Activated naive CD4-positive, alpha-beta T cell treated with anti-CD3 and anti-CD28 coated beads for 36 hours (primary cell): Measurements from ENCODE around the gene RIC8B. TPM values are rescaled to one million over a fixed set of nuclear protein-coding genes. Genes with fewer than 3 reads are reported as not detected.

Experiments used
- CTCF ChIA-PET: fragments of 350-600 bp; sonication (Branson Sonifier 250); formaldehyde crosslinking; loops from one replicate; lab custom pipeline; 2021; ENCODE audit warnings: antibody characterized with exemption; lab: Charles Lee
- DNase-seq: peaks from one replicate; pipeline ENCODE4 v3.0.0-alpha.2; 2020
- H3K27ac Mint-ChIP-seq: one replicate; pipeline ENCODE4 v1.8.0; 2021; ENCODE audit warnings: mild to moderate bottlenecking, mixed read lengths
- H3K27me3 Mint-ChIP-seq: one replicate; pipeline ENCODE4 v1.8.0; 2021; ENCODE audit warnings: low read depth, mixed read lengths
- H3K36me3 Mint-ChIP-seq: one replicate; pipeline ENCODE4 v1.8.0; 2021; ENCODE audit warnings: low read depth, mixed read lengths
- H3K4me1 Mint-ChIP-seq: one replicate; pipeline ENCODE4 v1.8.0; 2021; ENCODE audit warnings: low read depth, mixed read lengths
- H3K4me3 Mint-ChIP-seq: one replicate; pipeline ENCODE4 v1.8.0; 2021; ENCODE audit warnings: mild to moderate bottlenecking, moderate library complexity, mixed read lengths
- H3K9me3 Mint-ChIP-seq: one replicate; pipeline ENCODE4 v1.8.0; 2021; ENCODE audit warnings: mixed read lengths
- intact Hi-C: fragments of 100-400 bp; cut with micrococcal nuclease; formaldehyde crosslinking; loops from one replicate; pipeline ENCODE4 v1.15.1; 2023
- total RNA-seq, 2 experiments: library from RNA; stranded (reverse); gene quantifications; one replicate each; pipeline ENCODE4 v1.2.3, GENCODE V29; 2021

The RIC8B gene
- total RNA-seq, 2 experiments from 2014 or later = 7.3 to 8.1 TPM

DNA sequence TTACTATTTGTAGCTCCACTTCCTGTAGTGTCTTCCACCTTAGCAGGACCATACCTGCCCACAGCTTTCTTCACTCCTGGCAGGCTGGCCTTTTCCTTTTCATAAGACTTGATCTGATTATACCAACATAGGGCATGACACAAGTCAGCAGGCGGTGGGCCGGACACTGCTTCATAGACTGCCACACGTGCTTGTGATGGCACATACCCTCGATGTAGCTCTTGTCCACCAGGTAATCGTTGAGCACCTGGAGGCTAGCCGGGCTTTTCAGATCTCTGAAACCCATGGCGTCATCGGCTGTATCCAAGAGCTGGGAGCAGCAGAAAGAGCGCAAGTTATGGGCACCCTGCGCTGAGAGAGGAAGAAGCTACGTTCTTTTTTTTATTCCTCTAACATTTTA is 127.6 kb downstream of the RIC8B start:
- peaks cover 26% of the 10 kb centered on the region for H3K27me3 Mint-ChIP-seq
- no peaks in the 10 kb centered on the region for H3K9me3 Mint-ChIP-seq

DNA sequence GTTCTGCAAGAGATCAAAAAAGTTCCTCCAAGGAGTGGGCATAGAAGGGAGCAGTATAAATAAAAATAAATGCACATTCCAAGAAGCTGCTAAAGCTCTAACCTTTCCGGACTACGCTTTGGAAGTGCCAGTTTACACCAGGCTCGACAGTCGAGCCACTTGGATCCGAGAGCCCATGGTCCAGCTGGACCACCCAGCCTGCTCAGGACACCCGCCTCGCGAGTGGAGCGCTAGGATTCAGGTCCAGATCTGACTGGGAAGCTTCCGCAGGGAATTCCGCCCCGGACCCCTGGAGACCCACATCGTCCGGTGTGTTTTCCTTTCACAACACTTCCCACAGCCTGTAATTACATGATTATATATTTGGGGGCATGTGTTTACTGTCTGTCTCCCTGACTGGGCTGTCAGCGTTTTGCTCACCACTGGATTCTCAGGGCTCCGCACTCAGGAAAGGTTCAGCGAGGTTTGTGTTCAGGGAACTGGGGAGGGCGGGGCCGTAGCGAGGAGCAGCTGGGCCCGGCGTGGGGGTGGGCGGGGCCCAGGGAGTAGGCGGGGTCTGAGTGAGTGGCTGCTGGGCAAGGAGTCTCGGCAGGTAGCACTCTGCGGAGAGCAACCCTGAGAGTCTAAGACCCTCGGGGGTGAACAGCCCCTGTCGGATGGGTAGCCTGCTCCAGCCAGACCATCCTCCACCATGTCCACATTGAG is 128.9 kb downstream of the RIC8B start:
- intact Hi-C loops = no loop called here
- H3K4me1 Mint-ChIP-seq = peaks cover 4% of the 10 kb centered on the region
- H3K36me3 Mint-ChIP-seq = no peaks in the 10 kb centered on the region
- peak overlapping the region; percentile 58 for H3K4me3 Mint-ChIP-seq
- DNase-seq = peak; percentile 85
- no peaks in the 10 kb centered on the region for H3K9me3 Mint-ChIP-seq
- peaks cover 32% of the 10 kb centered on the region for H3K27me3 Mint-ChIP-seq
- H3K27ac Mint-ChIP-seq = no peak overlapping the region
- CTCF ChIA-PET = interaction anchor here (0.6 to 1.1 kb wide), 2 partner anchors 201 to 450 kb away, joined by 3 read pairs; no protein-coding TSS in a partner anchor

More for the DNA sequence above, 127.6 kb downstream of the RIC8B start:
- no peak for DNase-seq
- CTCF ChIA-PET = no interaction called here
- Mint-ChIP-seq H3K36me3 (no peaks in the 10 kb centered on the region), H3K4me1 (peaks cover 4% of the 10 kb centered on the region), H3K4me3 (no peak overlapping the region), H3K27ac (no peak overlapping the region)
- intact Hi-C loops = no loop called here

DNA sequence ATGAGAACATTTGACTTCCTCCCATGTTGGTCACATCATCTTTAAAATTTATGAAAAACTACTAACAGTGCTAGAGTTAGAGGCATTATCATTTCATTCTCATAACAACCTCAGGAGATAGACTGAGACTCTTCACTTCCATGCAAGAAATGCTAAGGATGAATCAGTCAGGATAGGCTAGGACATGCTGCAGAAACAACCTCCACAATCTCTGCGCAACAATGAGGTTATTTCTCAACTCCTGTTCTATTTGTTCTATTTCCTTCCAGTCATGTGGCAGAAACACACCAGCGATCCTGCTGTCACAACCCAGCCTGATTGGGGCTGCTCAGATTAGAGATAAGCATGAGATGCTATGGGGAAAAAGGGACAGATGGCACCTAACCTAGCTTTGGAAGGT is 132.2 kb downstream of the RIC8B start:
- Mint-ChIP-seq H3K27me3 (peaks cover 35% of the 10 kb centered on the region), H3K9me3 (no peaks in the 10 kb centered on the region), H3K27ac (no peak overlapping the region), H3K36me3 (no peaks in the 10 kb centered on the region), H3K4me3 (no peak overlapping the region), H3K4me1 (peaks cover 12% of the 10 kb centered on the region)
- intact Hi-C loops = no loop called here
- CTCF ChIA-PET = interaction anchor here (0.7 to 1.4 kb wide), 4 partner anchors 10 to 91 kb away, joined by 3 to 8 read pairs (median 4); no protein-coding TSS in a partner anchor
- no peak for DNase-seq

DNA sequence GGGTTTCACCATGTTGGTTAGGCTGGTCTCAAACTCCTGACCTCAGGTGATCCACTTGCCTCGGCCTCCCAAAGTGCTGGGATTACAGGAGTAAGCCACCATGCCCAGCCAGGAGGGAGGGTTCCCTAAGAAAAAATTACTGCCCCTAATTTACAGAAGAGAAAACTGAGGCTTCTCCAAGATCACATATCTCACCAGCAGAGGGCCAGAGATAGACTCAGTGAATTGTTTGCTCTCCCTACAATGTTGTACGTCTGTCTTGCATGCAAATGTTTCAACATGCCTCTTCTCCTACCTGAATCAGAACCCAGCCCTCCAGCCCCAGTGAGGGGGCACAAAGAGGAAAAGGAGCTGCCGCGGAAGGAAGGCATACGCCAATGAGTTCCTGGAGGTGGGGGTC is 132.9 kb downstream of the RIC8B start:
- no peaks in the 10 kb centered on the region for H3K9me3 Mint-ChIP-seq
- intact Hi-C loops = no loop called here
- H3K27me3 Mint-ChIP-seq = peaks cover 32% of the 10 kb centered on the region
- no peak for DNase-seq
- H3K27ac Mint-ChIP-seq = no peak overlapping the region
- no peaks in the 10 kb centered on the region for H3K36me3 Mint-ChIP-seq
- H3K4me3 Mint-ChIP-seq = no peak overlapping the region
- CTCF ChIA-PET = interaction anchor here (0.7 to 1.4 kb wide), 4 partner anchors 9 to 13 kb away, joined by 3 to 8 read pairs (median 4); no protein-coding TSS in a partner anchor
- H3K4me1 Mint-ChIP-seq = peaks cover 12% of the 10 kb centered on the region

DNA sequence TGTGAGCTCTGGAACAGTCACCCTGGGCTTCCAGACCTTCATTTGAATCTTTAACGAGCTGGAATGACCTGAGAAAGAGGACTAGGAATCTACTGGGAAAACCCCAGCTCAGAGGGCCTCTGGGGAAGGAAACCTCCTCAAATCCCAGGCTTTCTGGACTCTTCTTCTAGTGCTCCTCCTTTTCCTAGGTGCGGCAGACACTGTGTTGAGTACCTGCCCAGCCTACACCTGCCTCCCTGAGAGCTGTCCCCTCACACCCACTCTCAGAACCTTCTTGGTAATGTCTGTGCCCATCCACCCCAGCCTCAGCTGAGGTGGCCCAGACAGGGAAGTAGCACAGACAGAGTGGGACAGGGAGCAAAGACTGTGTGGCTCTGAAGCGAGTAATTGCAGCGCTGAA is 133.4 kb downstream of the RIC8B start:
- Mint-ChIP-seq H3K4me3 (no peak overlapping the region), H3K36me3 (no peaks in the 10 kb centered on the region), H3K27ac (no peak overlapping the region), H3K27me3 (peaks cover 29% of the 10 kb centered on the region), H3K4me1 (peaks cover 12% of the 10 kb centered on the region), H3K9me3 (no peaks in the 10 kb centered on the region)
- intact Hi-C loops = no loop called here
- CTCF ChIA-PET = interaction anchor here (0.6 to 1.4 kb wide), 3 partner anchors 12 to 525 kb away, joined by 3 to 4 read pairs (median 3); no protein-coding TSS in a partner anchor
- DNase-seq = no peak

DNA sequence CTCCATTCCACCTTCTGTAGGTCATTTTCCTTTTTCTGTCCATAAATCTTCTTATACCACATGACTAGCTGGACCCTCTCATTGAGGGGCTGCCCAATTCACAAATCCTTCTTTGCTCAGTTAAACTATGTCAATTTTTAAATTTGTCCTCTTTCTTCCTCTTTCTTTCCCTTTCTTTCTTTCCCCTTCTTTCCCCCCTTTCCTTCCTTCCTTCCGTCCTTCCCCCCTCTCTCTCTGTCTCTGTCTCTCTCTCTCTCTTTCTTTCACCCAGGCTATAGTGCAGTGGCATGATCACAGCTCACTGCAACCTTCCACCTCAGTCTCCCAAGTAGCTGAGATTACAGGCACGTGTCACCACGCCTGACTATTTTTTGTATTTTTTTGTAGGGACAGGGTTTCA is 134.1 kb downstream of the RIC8B start:
- H3K27me3 Mint-ChIP-seq = peaks cover 26% of the 10 kb centered on the region
- DNase-seq = no peak
- no peaks in the 10 kb centered on the region for H3K36me3 Mint-ChIP-seq
- H3K9me3 Mint-ChIP-seq = no peaks in the 10 kb centered on the region
- intact Hi-C loops = no loop called here
- no peak overlapping the region for H3K27ac Mint-ChIP-seq
- H3K4me1 Mint-ChIP-seq = peaks cover 11% of the 10 kb centered on the region
- no peak overlapping the region for H3K4me3 Mint-ChIP-seq
- CTCF ChIA-PET = interaction anchor here (0.6 to 1.5 kb wide), 3 partner anchors 11 to 525 kb away, joined by 3 to 6 read pairs (median 4); no protein-coding TSS in a partner anchor

DNA sequence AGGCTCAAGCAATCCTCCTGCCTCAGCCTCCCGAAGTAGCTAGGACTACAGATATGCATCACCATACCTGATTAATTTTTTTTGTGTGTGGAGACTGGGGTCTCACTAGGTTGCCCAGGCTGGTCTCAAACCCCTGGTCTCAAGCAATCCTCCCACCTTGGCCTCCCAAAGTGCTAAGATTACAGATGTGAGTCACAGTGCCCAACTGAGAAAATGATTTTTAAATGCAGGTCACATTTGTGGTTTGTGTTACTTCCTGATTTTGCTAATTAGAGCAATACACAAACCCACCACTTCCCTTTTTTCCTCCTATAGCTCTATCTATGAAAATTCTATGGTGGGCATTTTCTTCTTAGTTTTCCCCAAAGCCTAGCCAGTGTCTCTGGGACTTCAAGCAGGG is 135.7 kb downstream of the RIC8B start:
- H3K9me3 Mint-ChIP-seq = no peaks in the 10 kb centered on the region
- no peak overlapping the region for H3K4me3 Mint-ChIP-seq
- intact Hi-C loops = loop anchor here (10.0 kb wide), 1 partner anchor 325 kb away; the partner anchor contains the start of gene RFX4
- CTCF ChIA-PET = no interaction called here
- no peak for DNase-seq
- H3K27ac Mint-ChIP-seq = no peak overlapping the region
- H3K36me3 Mint-ChIP-seq = no peaks in the 10 kb centered on the region
- peaks cover 18% of the 10 kb centered on the region for H3K27me3 Mint-ChIP-seq
- peaks cover 16% of the 10 kb centered on the region for H3K4me1 Mint-ChIP-seq

DNA sequence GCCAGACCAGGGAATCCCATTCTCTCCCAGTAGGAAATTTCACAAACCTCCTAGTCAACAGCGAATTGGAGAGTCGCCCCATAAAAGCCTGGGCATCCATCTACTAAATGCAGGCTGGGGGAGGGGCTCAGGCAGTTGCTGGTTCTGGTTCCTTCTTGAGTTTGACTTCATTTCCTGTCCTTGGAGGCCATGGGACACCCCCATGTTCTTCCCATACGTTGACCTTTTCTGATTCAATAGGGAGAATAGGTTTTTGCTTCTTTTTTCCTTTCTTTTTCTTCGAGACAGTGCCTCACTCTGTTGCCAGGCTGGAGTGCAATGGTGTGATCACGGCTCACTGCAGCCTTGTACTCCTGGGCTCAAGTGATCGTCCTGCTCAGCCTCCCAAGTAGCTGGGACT is 137.1 kb downstream of the RIC8B start:
- intact Hi-C loops = loop anchor here (10.0 kb wide), 1 partner anchor 327 kb away; the partner anchor contains the start of gene RFX4
- Mint-ChIP-seq H3K4me1 (peaks cover 22% of the 10 kb centered on the region), H3K36me3 (no peaks in the 10 kb centered on the region), H3K4me3 (no peak overlapping the region), H3K27me3 (peaks cover 13% of the 10 kb centered on the region), H3K9me3 (no peaks in the 10 kb centered on the region), H3K27ac (no peak overlapping the region)
- CTCF ChIA-PET = no interaction called here
- DNase-seq = peak; percentile 12

DNA sequence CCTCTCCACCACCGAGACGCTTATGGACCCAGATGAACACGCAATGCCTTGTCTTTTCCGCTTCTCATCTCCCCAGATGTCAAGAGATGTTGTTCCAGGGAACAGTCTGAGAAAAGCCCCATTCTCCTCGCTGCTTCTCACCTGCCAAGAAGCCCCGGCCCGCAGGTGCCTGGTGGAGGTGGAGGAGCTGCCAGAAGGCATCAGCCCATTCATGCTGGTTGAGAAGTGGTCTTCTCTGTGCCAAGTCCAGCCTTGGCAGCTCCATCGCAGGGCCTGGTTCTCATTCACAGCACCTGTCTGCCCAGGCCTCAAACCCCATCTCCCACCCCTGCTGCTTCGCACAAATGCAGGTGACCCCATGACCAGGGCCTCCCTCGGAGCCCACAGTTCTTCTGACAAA is 139.0 kb downstream of the RIC8B start:
- H3K4me1 Mint-ChIP-seq = peaks cover 22% of the 10 kb centered on the region
- no peak overlapping the region for H3K27ac Mint-ChIP-seq
- intact Hi-C loops = loop anchor here (10.0 kb wide), 1 partner anchor 329 kb away; the partner anchor contains the start of gene RFX4
- no peaks in the 10 kb centered on the region for H3K36me3 Mint-ChIP-seq
- H3K4me3 Mint-ChIP-seq = no peak overlapping the region
- CTCF ChIA-PET = no interaction called here
- DNase-seq = no peak
- peaks cover 3% of the 10 kb centered on the region for H3K27me3 Mint-ChIP-seq
- no peaks in the 10 kb centered on the region for H3K9me3 Mint-ChIP-seq

DNA sequence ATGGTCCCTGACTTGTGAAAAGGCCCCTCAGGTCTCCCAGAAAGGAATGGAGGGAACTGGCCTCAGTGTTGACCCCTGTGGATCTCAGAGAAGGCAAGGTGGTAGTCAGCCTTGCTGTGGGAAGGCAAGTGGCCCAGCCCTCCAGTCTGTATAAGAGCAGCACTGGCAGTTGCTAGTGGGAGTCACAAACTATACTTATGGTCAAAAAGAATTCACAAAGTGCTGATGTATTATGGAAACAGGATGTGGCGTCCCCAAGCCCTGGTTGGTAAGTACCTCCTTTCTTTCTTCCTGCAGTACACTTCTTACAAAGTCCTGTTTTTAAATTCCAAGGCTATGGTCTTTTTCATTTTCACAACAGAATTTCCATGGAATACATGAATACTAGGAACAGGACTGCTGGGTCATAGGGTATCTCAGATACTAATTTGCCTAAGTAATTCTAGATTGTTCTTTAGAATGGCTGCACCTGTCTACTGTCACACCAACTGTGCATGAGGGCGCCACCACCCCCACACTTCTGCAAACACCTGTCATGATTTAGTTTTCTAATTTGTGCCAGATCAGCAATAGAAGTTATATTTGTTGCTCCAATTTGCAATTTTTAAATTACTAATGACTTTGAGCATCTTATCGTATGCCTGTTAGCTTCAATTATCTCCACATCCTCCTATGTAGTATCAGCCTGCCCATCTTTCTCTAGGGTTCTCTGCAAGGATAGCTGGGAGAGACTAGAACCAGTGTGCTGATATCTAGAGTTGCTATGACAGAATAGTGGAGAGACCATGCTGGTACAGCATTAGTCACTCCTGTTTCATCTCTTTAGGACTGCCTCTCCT is 140.5 kb downstream of the RIC8B start:
- Mint-ChIP-seq H3K36me3 (no peaks in the 10 kb centered on the region), H3K4me1 (peaks cover 22% of the 10 kb centered on the region), H3K9me3 (no peaks in the 10 kb centered on the region), H3K4me3 (no peak overlapping the region), H3K27me3 (peaks cover 3% of the 10 kb centered on the region), H3K27ac (peak overlapping the region; percentile 72)
- intact Hi-C loops = loop anchor here (5.0 to 10.0 kb wide), 2 partner anchors 193 to 330 kb away; partner anchors contain the start of gene RFX4
- peak; percentile 55 for DNase-seq
- CTCF ChIA-PET = no interaction called here

DNA sequence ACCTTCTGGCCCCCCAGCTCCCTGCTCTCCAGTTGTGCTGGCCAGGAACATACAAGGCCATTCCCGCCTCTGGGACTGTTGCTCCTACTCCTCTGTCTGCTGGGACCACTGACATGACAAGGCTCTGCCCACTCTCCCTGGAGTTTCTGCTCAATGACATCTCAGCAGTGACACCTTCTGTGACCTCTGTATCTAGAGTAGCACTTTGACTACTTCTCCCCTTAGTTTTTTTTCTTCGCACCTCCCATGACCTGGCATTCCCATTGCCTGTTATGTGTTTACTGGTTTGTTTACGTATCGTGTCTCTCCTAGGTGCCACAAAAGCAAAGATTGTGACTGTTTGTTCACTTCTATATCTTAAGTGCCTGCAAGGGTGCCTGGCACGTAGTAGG is 141.1 kb downstream of the RIC8B start:
- intact Hi-C loops = loop anchor here (5.0 to 10.0 kb wide), 2 partner anchors 193 to 331 kb away; partner anchors contain the start of gene RFX4
- no peaks in the 10 kb centered on the region for H3K36me3 Mint-ChIP-seq
- peak; percentile 9 for DNase-seq
- CTCF ChIA-PET = interaction anchor here (0.7 kb wide), 1 partner anchor 179 kb away, joined by 3 read pairs; no protein-coding TSS in a partner anchor
- H3K9me3 Mint-ChIP-seq = no peaks in the 10 kb centered on the region
- H3K27me3 Mint-ChIP-seq = peaks cover 3% of the 10 kb centered on the region
- peak overlapping the region; percentile 5 for H3K27ac Mint-ChIP-seq
- H3K4me1 Mint-ChIP-seq = peaks cover 19% of the 10 kb centered on the region
- no peak overlapping the region for H3K4me3 Mint-ChIP-seq

DNA sequence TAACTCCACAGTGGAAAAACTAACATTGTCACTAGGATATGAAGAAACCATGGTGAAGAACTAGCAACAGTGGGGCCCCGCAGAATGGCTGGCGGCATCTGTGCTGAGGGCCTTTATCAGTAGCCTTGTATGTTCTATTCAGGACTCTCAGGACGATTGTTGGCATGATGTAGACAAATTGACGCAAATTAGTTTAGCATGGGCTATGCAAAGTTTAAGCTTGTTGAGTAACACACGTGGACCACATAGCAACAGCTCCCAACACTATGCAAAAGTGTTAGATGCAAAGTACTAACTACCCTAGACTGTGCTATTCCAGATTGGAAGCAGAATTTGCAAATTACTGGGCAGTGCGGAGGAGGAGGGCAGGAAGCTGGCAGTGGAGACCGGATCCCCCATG is 143.0 kb downstream of the RIC8B start:
- H3K36me3 Mint-ChIP-seq = no peaks in the 10 kb centered on the region
- H3K27ac Mint-ChIP-seq = no peak overlapping the region
- CTCF ChIA-PET = interaction anchor here (0.6 to 1.5 kb wide), 5 partner anchors 10 to 560 kb away, joined by 3 read pairs; partner anchors contain the start of gene POLR3B
- intact Hi-C loops = loop anchor here (5.0 to 10.0 kb wide), 2 partner anchors 195 to 333 kb away; partner anchors contain the start of gene RFX4
- H3K4me3 Mint-ChIP-seq = no peak overlapping the region
- H3K27me3 Mint-ChIP-seq = peaks cover 3% of the 10 kb centered on the region
- H3K9me3 Mint-ChIP-seq = no peaks in the 10 kb centered on the region
- H3K4me1 Mint-ChIP-seq = peaks cover 14% of the 10 kb centered on the region
- no peak for DNase-seq
